Suprapubic skin (tissue), 4 donors: Measurements from ENCODE around the gene ITGA6.

Experiments
- EP300 ChIP-seq: sonication (generic); formaldehyde crosslinking; IDR thresholded peaks from one replicate; pipeline ENCODE4 v1.6.1; 2017; ENCODE audit warnings: antibody characterized with exemption
- POLR2A ChIP-seq, 2 donors: fragments of 450-650 bp; IDR thresholded peaks; one replicate each; pipeline ENCODE4 v1.6.1; 2017; ENCODE audit warnings: antibody characterized with exemption in 2 of 2, mild to moderate bottlenecking in 2 of 2, moderate library complexity in 2 of 2
- POLR2AphosphoS5 ChIP-seq, 3 donors: sonication (generic); formaldehyde crosslinking; IDR thresholded peaks; one replicate each; pipeline ENCODE4 v1.6.1; 2017; ENCODE audit warnings: antibody characterized with exemption in 3 of 3
- TF ChIP-seq, protein P1 (sequence below), 2 donors: fragments of 200-600 bp in 1 of 2; fragments of 450-650 bp in 1 of 2; sonication (generic) in 1 of 2; IDR thresholded peaks; one replicate each; pipeline ENCODE4 v1.5.1; 2016 to 2019; ENCODE audit warnings: antibody characterized with exemption in 2 of 2, mild to moderate bottlenecking in 1 of 2, moderate library complexity in 1 of 2

DNA sequence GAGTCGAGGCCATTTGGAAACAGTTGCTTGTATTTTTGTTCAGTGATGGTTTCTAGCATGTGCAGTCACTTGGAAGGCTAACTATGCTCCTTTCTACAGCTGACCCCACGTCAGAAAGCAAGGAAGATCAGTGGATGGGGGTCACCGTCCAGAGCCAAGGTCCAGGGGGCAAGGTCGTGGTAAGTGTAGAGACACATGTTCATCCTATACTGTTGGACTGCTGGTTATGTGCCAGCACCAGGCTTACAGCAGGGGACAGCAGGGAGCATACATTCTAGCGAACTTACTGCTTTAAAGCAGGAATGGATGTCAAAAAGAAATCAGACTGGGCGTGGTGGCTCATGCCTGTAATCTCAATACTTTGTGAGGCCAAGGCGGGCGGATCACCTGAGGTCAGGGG is 40.0 kb downstream of the ITGA6 start:
- TF ChIP-seq, protein P1, sequence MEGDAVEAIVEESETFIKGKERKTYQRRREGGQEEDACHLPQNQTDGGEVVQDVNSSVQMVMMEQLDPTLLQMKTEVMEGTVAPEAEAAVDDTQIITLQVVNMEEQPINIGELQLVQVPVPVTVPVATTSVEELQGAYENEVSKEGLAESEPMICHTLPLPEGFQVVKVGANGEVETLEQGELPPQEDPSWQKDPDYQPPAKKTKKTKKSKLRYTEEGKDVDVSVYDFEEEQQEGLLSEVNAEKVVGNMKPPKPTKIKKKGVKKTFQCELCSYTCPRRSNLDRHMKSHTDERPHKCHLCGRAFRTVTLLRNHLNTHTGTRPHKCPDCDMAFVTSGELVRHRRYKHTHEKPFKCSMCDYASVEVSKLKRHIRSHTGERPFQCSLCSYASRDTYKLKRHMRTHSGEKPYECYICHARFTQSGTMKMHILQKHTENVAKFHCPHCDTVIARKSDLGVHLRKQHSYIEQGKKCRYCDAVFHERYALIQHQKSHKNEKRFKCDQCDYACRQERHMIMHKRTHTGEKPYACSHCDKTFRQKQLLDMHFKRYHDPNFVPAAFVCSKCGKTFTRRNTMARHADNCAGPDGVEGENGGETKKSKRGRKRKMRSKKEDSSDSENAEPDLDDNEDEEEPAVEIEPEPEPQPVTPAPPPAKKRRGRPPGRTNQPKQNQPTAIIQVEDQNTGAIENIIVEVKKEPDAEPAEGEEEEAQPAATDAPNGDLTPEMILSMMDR (IDR thresholded peaks at IDR 0.05): no peak
- TF ChIP-seq POLR2A (IDR thresholded peaks at IDR 0.05): no peak
- no peak for TF ChIP-seq POLR2AphosphoS5 (IDR thresholded peaks at IDR 0.05)
- no peak for TF ChIP-seq EP300
